ENCODE data around the gene AHCYL2. TPM values are rescaled to one million over a fixed set of nuclear protein-coding genes. Genes with fewer than 3 reads are reported as not detected.

AHCYL2 gene
- polyA plus RNA-seq, 1 experiment, result 7.8 TPM

DNA sequence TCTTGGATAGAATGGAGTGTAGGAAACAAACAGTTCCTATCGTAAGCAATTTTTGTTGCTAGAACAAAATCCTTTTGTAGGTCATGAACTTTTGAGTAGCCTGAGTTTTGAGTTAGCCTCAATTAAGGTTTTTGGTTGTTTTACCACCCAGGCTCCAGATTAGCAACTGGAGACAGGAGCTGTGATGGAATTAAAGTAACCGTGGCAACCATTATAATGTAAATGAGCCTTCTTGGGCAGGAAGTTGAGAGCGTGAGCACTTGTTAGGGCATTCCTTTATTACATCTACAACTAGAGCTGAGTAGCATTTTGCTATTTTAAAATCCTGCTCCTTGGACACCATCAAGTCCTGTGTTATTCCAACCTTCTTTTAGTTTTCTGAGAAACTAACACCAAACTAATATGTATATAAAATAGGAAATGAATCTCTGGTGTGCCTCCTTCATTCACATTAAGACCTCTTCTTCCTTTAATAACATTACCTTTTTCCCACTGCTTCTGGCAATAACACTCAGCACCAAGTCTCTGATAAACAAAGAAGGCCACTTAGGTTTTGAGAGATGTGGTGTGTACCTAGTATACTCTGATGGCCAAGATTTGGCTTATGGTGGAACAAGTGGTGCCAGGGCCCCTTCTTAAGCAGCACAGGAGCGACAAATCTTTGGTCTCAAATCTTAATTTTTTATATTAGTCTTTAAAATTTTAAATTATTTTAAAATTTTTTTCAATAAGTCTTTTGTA, 34.0 kb downstream of the AHCYL2 start:
- TF ChIP-seq, protein P1, sequence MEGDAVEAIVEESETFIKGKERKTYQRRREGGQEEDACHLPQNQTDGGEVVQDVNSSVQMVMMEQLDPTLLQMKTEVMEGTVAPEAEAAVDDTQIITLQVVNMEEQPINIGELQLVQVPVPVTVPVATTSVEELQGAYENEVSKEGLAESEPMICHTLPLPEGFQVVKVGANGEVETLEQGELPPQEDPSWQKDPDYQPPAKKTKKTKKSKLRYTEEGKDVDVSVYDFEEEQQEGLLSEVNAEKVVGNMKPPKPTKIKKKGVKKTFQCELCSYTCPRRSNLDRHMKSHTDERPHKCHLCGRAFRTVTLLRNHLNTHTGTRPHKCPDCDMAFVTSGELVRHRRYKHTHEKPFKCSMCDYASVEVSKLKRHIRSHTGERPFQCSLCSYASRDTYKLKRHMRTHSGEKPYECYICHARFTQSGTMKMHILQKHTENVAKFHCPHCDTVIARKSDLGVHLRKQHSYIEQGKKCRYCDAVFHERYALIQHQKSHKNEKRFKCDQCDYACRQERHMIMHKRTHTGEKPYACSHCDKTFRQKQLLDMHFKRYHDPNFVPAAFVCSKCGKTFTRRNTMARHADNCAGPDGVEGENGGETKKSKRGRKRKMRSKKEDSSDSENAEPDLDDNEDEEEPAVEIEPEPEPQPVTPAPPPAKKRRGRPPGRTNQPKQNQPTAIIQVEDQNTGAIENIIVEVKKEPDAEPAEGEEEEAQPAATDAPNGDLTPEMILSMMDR (IDR thresholded peaks at IDR 0.05; ENCODE audit: insufficient read depth, low read depth, low read length), result no peak
- ChIA-PET POLR2A (no interaction called here), CTCF (no interaction called here)
- no peak for DNase-seq (ENCODE audit: low read depth)
- H3K36me3 ChIP-seq (ENCODE audit: control insufficient read depth, insufficient read depth, low read length), result no peaks in the 10 kb centered on the region
- no peaks in the 10 kb centered on the region for H3K27me3 ChIP-seq (ENCODE audit: control insufficient read depth, insufficient read depth, low read length)
- H3K4me3 ChIP-seq (ENCODE audit: low read depth, low read length), result no peak overlapping the region

DNA sequence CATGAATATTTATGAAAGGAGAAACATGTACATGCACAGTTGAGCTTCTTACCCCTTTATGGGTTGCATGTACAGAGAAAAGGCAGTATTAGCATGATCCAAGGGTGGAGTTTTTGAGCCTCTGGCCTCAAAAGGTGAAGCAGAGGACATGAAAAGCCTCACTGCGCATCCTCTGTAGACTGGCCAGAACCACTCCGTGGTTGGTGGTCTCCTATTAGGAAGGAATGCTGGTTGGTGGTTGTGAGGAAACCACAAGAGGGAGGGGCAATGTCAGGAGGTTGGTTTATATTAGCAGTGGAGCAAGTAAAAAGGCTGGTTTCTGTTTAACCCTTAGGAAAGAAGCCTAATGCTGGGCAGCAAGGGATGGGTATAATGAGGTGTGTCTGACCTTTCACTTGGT, 37.5 kb downstream of the AHCYL2 start:
- ChIA-PET POLR2A (no interaction called here), CTCF (interaction anchor here (1.1 to 4.3 kb wide), 3 partner anchors 10 to 52 kb away, joined by 3 to 29 read pairs (median 13); no protein-coding TSS in a partner anchor)
- TF ChIP-seq, protein P1 (IDR thresholded peaks at IDR 0.05; ENCODE audit: insufficient read depth, low read depth, low read length), result no peak
- DNase-seq (ENCODE audit: low read depth), result no peak
- no peak overlapping the region for H3K4me3 ChIP-seq (ENCODE audit: low read depth, low read length)
- H3K27me3 ChIP-seq (ENCODE audit: control insufficient read depth, insufficient read depth, low read length), result no peaks in the 10 kb centered on the region
- H3K36me3 ChIP-seq (ENCODE audit: control insufficient read depth, insufficient read depth, low read length), result no peaks in the 10 kb centered on the region

DNA sequence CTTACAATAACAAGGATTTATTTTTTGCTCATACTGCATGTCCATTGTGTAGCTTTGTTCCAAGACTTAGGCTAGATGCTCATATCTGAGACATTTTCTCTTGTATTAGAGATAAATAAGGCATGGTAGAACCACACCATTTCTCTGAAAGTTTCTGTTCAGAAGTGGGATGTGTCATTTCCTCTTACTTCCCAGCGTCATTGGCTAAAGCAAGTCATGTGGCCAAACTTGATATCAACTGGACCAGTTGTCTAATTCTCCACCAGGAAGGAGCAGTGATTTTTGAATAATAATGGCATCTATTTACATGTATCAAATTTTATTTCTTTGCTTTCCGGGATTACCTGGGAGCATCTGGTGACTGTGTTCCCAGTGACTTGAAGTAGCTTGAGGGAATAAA, 38.3 kb downstream of the AHCYL2 start:
- Histone ChIP-seq H3K36me3 (ENCODE audit: control insufficient read depth, insufficient read depth, low read length) (no peaks in the 10 kb centered on the region), H3K27me3 (ENCODE audit: control insufficient read depth, insufficient read depth, low read length) (no peaks in the 10 kb centered on the region), H3K4me3 (ENCODE audit: low read depth, low read length) (no peak overlapping the region)
- DNase-seq (ENCODE audit: low read depth), result no peak
- ChIA-PET CTCF (interaction anchor here (1.0 to 4.3 kb wide), 4 partner anchors 9 to 53 kb away, joined by 4 to 29 read pairs (median 10); no protein-coding TSS in a partner anchor), POLR2A (no interaction called here)
- TF ChIP-seq, protein P1 (IDR thresholded peaks at IDR 0.05; ENCODE audit: insufficient read depth, low read depth, low read length), result no peak

DNA sequence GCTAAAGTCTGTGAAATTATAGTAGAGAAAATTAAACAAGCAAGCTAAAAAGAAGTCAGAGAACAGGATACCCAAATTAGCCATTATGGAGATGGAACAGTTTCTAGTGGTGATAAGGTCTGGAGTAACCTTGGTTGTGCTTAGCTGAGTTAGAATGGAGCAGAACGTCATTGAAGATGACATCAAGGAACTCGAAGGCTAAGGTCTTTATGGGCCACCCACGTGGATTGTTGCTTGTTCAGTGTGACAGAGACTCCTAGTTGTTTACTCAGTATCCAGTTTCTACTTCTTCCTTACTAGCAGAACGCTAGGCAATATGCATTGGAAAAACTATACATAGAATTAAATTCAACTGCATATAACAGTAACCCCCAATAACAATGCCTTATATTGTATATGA, 39.7 kb downstream of the AHCYL2 start:
- no peak for DNase-seq (ENCODE audit: low read depth)
- no peaks in the 10 kb centered on the region for H3K36me3 ChIP-seq (ENCODE audit: control insufficient read depth, insufficient read depth, low read length)
- no peaks in the 10 kb centered on the region for H3K27me3 ChIP-seq (ENCODE audit: control insufficient read depth, insufficient read depth, low read length)
- CTCF ChIA-PET, result interaction anchor here (1.0 to 1.4 kb wide), 3 partner anchors 26 to 101 kb away, joined by 3 to 9 read pairs (median 3); no protein-coding TSS in a partner anchor
- TF ChIP-seq, protein P1 (IDR thresholded peaks at IDR 0.05; ENCODE audit: insufficient read depth, low read depth, low read length), result no peak
- POLR2A ChIA-PET, result no interaction called here
- H3K4me3 ChIP-seq (ENCODE audit: low read depth, low read length), result no peak overlapping the region

DNA sequence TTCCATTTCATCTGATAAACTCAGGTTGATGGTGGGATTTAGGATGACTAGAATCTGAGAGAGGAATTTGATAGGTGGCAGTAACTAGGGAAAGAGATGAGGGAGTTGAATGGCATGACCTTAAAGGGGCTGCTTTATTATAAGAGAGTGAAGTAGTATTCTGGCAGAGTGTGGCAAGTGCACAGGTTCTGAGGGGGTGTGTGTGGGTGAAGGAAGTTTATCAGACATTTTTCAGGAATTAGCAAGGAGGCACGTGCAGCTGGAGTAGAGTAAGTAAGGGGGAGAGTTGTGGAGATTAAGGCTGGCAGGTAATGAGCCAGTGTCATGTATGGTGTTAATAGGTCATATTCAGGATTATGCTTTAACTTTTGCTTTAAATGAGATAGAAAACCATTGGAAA, 40.5 kb downstream of the AHCYL2 start:
- no peak for DNase-seq (ENCODE audit: low read depth)
- Histone ChIP-seq H3K36me3 (ENCODE audit: control insufficient read depth, insufficient read depth, low read length) (no peaks in the 10 kb centered on the region), H3K27me3 (ENCODE audit: control insufficient read depth, insufficient read depth, low read length) (no peaks in the 10 kb centered on the region), H3K4me3 (ENCODE audit: low read depth, low read length) (no peak overlapping the region)
- CTCF ChIA-PET, result interaction anchor here (1.4 kb wide), 1 partner anchor 47 kb away, joined by 9 read pairs; no protein-coding TSS in a partner anchor
- TF ChIP-seq, protein P1 (IDR thresholded peaks at IDR 0.05; ENCODE audit: insufficient read depth, low read depth, low read length), result no peak
- POLR2A ChIA-PET, result no interaction called here
